ENCODE measurements around the gene UCP3. TPM values are rescaled to one million over a fixed set of nuclear protein-coding genes. Genes with fewer than 3 reads are reported as not detected.

UCP3 gene
- total RNA-seq, 4 donors from 2014 or later: 0.74 to 2.8 (median 1.2) TPM

- ATAC-seq (ENCODE audit: low FRiP score) (no peak), DNase-seq (ENCODE audit: low spot score) (no peak)
- no peak for TF ChIP-seq CTCF (IDR thresholded peaks at IDR 0.05)
Measured at GRCh38 chr11:73958521-73959141, 50.3 kb downstream of the UCP3 start.

GRCh38 chr11:73957654-73958361 is 51.1 kb downstream of the UCP3 start:
- ATAC-seq (ENCODE audit: low FRiP score): no peak
- no peak for DNase-seq (ENCODE audit: low spot score)
- no peak for TF ChIP-seq CTCF (IDR thresholded peaks at IDR 0.05)

- ATAC-seq (ENCODE audit: low FRiP score): no peak
- no peak for TF ChIP-seq CTCF (IDR thresholded peaks at IDR 0.05)
- DNase-seq (ENCODE audit: low spot score): no peak
Measured at GRCh38 chr11:73956876-73957653, 51.8 kb downstream of the UCP3 start.

- no peak for TF ChIP-seq CTCF (IDR thresholded peaks at IDR 0.05)
- no peak for ATAC-seq (ENCODE audit: low FRiP score)
- no peak for DNase-seq (ENCODE audit: low spot score)
Measured at GRCh38 chr11:73951797-73952196, 57.1 kb downstream of the UCP3 start.

GRCh38 chr11:73950869-73951710 is 57.8 kb downstream of the UCP3 start, which contains the start of gene DNAJB13:
TSS of gene DNAJB13 (plus strand) at chr11:73951026. CDS start at chr11:73951070, 44 bp downstream.
- DNase-seq (ENCODE audit: low spot score) (no peak), ATAC-seq (ENCODE audit: low FRiP score) (no peak)

More at GRCh38 chr11:73950869-73951710, 57.8 kb downstream of the UCP3 start, which contains the start of gene DNAJB13:
- no peak for TF ChIP-seq CTCF (IDR thresholded peaks at IDR 0.05)

Other genes starting within 250 kb of the UCP3 start
- gene RAB6A, start 248.0 kb downstream of the UCP3 start, total RNA-seq: 100 to 1,000 TPM; 107 to 145 (median 118) TPM
- 10 to 100 TPM; 10.7 to 19.8 (median 12.3) TPM for gene MRPL48, start 221.2 kb downstream of the UCP3 start, total RNA-seq
- gene COA4, start 132.2 kb downstream of the UCP3 start, total RNA-seq: 10 to 100 TPM; 51.9 to 92.0 (median 75.7) TPM
- gene PAAF1, start 132.1 kb downstream of the UCP3 start, total RNA-seq: 10 to 100 TPM in 1 of 4 donors, 1 to 10 TPM in 3; 7.1 to 11.4 (median 9.7) TPM
- not detected for gene DNAJB13, start 58.1 kb downstream of the UCP3 start, total RNA-seq
- 100 to 1,000 TPM in 3 of 4 donors, 10 to 100 TPM in 1; 58.9 to 163 (median 131) TPM for gene UCP2, start 26.2 kb downstream of the UCP3 start, total RNA-seq
- 10 to 100 TPM; 17.5 to 34.0 (median 19.0) TPM for gene C2CD3, start 161.9 kb upstream of the UCP3 start, total RNA-seq
- 10 to 100 TPM; 23.2 to 25.0 (median 23.8) TPM for gene PPME1, start 162.2 kb upstream of the UCP3 start, total RNA-seq

All from omental fat pad (tissue), 4 donors.